Kidney tubule cell (primary cell): Measurements from ENCODE around the gene C20orf141.
A peak's percentile ranks its signal among the peaks of the same experiment; 100 is the strongest.
"Not testable (repeated sequence)": the region's sequence is repeated elsewhere in the genome, so short reads cannot be mapped to it uniquely, and the experiment has no call there.

Experiments
- DNase-seq: peaks from one replicate; pipeline ENCODE4 v3.0.0-alpha.2; 2018; ENCODE audit warnings: low spot score

Gene C20orf141

DNA sequence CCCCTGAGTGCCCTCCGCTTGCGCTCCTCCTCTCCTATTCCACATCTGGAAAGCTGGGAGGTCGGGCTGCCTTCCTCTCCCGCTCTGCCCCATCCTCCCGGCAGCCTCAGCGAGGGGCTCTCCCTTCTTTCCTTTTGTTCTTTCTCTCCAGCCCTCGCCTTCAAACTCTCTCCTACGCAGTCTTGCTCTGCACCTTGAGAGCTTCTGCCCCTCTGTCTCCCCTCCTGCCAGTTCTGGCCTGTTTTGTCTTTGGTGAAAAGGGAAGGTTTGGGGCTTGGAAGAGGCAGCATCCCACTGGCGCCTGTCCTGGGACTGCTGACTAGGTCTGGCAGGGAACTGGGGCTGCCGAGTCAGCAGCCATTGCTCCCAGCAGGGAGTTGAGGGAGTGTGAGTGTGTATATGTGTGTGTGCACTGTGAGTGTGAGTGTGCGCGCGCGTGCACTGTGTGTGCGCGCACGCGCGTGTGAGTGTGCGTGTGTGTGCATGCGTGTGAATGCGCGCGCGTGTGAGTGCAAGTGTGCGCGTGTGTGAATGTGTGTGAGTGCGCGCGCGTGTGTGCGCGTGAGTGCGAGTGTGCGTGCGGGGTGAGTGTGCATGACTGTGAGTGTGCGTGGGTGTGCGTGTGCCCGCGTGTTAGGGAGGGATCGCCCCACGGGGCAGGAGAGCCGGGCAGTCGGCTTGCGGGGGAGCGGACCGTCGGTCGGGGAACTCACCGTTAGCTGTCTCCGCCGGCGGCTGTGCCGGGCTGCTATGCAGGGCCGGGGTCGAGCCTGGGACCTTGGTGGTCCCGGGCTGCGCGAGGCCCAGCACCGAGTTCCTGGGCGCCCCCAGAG lies 14.9 kb upstream of the C20orf141 start:
- DNase-seq = no peak

DNA sequence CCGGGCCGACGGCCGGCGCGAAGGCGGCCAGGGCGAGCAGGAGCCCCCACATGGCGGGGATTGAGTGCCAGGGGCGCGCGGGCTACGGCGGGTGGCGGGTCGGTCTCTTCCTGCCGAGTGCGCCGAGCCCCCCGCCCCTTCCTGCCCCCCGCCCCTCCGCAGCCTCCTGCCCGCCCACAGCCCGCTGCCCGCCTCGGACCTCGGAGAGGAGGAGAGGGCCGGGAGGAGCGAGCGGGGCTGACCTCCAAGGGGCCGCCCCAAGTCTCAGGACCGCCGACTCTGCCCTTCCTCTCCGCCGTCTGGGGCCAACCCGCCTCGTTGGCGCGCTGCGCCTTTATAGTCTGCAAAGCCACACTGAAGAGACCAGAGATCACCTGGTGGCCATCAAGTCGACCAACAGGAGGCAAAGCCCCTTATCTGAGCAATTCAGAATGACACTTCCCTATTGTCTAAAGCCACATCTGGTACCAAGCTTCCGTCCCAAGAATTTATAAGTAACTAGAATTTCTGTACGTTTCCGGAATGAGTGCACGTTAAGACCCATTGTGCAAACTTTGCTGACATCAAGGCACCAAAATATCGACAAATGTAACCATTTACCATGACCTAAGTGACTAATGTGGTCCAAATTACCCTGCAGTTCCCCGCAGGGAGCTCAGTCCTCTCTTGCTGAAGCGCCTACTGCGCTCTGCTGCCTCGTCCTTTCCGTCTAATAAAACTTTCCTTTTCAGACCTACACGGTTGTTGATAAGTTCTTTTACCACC lies 14.1 kb upstream of the C20orf141 start, which contains the start of gene CPXM1:
CPXM1 (minus strand) TSS at position 107 of the 765 bp plus-strand sequence; CDS start at position 52, 55 bp downstream.
- peak; percentile 14 for DNase-seq

DNA sequence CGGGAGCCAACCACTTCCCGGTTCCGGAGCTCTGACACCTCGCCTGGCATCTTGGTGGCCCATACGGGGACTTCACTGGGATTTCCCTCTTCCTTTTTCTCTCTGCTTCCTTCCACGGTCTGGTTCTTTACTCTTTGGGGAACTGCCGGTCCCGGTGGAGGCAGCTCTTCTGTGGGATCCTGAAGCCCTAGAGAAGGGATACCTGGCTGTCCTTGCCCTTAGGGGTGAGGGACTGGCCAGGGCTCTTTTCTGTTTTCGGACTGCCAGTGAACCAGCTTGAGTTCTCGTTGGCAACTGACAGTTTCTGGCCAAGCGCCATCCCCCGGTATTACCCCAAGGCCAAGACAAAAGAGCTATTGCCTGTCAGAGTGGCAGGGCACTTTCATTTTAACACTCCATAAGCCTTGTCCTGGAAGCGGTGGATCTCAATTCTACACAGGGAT lies 13.5 kb upstream of the C20orf141 start:
- DNase-seq = no peak

DNA sequence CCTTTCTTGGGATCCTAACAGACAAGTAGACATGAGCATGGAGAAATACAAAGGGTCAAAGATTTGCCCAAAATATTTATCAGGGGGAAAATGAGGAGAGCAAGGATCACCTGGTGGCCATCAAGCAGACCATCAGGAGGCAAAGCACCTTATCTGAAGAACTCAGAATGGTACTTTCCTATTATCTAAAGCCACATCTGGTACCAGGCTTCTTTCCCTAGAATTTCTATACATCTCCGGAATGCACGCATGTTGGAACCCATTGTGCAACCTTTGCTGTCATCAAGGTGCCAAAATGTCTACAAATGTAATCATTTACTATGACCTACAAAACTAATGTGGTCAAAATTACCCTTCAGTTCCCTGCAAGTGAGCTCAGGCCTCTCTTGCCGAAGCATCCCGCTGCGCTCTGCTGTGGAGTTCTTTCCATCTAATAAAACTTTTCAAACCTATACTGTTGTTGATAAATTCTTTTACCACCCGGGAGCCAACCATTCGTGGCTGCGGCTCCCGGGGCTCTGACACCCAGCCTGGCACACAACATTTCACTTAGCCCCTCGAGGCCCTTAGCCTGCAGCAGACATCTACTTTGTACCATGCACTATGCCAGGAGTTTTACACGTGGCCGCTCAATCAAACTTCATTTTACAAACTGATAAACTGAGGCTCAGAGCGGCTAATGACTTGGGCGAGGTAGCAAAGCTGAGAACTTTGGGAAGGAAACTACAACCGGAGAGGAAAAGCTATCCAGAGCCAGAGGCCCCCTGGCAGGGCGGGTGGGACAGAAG lies 10.6 kb upstream of the C20orf141 start:
- no peak for DNase-seq

DNA sequence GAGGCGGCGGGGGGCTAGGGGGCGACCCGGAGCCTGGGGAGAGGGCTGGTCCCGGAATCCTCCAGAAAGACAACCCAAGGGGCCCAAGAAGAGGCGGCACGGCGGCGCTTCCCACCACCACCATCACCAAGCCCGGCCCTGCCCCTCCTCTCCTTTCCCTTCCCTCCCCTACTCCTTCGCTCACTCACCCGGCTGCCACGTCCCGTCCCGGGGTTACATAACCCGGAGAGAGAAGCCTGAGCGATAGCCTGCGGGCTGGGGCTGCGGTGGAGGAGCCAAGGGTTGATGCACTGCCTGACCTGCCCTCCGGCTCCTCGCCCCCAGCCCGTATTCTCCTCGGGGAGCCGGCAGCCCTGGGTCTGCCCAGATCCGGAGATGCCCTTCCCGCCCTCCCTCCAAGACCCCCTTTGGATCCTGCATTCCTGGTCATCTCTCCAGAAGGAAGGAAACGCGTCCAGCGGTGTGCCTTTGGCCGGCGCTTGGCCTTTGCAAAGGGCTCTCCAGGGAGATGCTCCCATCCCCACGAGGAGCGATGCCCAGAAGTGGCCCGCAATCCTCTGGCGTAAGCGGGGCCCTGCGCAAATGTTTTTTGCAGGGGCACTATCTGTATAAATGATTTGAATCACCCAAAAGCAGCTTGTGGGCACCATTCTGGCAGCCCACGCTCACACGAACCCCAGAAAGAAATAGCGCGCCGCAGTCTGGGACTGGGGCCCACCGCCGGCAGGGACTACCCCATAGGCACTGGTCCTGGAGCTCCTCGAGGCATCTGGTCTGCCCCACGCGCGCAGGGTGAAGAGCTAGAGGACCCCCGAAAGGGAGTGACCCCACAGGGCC lies 9.7 kb upstream of the C20orf141 start:
- DNase-seq = no peak

DNA sequence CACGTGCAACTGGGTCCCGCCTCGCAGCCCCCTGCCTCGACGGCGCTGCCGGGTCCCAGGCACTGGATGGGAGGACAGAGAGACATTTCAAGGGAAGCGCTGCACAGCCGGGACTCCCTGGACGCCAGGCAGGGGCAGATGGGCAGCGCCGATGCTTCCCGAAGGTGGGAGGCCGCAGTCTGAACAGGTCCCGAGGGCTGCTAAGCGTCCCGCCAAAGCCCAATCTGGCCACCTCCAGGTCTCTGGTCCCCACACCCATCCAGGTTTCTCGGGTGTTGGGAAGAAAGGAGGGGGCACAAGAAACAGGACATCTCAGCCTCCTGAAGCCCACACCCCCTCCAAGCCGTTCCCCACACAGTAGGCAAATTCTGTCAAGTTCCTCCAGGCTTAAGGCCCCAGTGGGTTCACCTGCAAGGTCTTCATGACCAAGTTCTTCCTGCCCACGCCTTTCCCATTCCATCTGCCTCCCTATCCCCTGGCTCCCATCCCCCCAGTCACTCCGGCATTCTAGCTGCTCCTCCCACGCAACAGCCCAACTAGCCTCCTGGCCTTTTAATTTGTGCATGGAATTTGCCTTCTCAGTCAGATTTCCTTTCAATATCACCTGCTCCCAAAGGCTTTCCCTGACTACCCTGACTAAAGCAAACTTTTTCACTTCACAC lies 9.0 kb upstream of the C20orf141 start:
- peak; percentile 21 for DNase-seq

DNA sequence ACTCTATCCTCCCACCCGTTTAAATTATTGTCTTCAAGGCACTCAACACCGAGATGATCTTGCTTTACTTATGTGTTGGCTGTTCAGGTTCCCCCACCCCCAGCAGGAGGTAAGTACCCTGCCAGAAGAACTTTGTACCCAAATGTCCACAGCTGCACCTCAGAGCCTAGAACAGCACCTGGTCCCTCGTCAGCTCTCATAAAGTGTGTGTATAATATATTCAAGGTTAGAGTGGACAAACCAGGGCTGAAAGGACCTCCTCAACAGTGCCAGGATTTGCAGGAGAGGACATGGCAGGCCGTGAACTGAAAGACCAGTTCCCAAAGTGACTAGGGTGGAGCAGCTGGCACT lies 8.5 kb upstream of the C20orf141 start:
- DNase-seq = no peak

DNA sequence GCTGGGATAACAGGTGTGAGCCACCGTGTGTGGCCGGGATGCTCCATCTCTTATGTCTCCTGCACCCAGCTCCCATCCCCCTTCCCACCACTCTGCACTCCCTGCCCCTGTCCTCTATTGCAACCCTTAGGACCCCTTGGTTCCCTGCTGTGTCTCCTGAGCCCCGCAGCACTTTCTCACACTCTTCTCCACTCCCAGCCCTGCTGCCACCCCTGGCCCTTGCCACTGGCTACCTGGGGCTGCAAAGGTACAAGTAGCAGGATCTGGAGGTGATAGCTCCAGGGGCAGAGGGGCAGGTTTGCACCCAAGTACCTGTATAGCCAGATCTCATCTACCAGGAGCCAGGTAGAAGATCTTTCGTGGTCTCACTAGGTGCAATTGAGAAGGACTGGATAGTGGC lies 7.8 kb upstream of the C20orf141 start:
- no peak for DNase-seq

DNA sequence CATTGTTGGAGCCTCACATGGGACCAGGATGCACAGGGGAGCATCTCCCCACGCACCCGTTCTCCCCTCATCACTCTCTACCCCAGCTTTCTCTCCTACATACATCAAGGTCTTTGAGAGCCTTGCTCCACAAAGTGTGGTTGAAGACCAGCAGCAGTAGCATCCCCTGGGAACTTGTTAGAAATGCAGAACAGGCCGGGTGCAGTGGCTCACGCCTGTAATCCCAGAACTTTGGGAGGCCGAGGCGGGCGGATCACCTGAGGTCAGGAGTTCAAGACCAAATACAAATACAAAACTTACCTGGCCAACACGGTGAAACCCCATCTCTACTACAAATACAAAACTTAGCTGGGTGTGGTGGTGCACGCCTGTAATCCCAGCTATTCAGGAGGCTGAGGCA lies 6.9 kb upstream of the C20orf141 start:
- DNase-seq = not testable (repeated sequence)

DNA sequence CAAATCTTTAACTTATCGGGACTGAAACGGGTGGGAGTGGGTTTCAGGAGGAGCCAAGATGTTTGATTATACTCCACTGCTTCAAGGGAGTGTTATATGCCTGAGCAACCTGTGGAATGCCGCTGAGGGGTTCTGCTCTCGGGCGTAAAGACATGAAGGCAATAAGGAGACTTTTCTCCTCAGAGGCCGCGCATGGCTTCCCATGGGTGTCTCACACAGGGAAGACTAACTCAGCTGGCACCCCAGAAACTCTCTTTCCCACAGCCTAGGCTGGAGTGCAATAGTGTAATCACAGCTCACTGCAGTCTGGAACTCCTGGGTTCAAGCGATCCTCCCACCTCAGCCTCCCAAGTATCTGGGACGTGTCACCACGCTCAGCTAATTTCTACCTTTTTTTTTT lies 5.1 kb upstream of the C20orf141 start:
- DNase-seq = peak; percentile 77

DNA sequence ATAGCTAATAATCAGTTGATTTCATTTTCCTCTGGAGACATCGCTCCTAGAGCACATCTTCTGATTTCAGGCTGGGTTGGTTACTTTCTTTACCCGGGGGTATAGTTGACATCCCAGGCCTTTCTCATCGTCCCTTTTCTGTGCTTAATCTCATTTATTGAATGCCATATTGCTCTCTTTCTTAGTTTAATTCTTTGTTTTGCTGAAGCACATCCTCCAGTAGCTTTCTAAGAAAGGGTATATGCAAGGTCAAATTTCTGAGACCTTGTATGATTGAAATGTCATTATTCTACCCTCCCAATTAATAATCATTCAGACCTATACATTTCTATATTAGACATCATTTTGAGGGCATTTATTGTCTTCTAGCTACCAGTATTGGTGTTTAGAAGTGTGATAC lies 2.6 kb upstream of the C20orf141 start:
- no peak for DNase-seq

DNA sequence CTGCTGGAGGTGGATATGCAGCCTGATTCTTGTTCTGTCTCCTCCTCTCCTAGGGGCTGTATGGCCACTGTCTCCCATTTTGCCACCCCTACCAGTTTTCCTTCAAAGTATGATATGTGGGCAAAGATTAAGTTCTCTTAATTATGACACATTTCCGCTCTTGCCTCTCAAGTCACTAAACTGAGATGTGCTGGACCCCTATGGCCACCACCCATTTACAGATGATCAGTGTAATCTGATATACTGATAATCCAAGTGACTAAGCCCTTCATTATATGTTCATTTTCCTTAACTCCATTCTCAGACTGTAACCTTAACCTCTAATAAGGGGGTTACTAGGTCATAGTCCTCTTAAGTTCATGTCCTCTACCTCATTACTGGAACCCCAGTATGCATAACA lies 711 bp upstream of the C20orf141 start:
- DNase-seq = no peak

DNA sequence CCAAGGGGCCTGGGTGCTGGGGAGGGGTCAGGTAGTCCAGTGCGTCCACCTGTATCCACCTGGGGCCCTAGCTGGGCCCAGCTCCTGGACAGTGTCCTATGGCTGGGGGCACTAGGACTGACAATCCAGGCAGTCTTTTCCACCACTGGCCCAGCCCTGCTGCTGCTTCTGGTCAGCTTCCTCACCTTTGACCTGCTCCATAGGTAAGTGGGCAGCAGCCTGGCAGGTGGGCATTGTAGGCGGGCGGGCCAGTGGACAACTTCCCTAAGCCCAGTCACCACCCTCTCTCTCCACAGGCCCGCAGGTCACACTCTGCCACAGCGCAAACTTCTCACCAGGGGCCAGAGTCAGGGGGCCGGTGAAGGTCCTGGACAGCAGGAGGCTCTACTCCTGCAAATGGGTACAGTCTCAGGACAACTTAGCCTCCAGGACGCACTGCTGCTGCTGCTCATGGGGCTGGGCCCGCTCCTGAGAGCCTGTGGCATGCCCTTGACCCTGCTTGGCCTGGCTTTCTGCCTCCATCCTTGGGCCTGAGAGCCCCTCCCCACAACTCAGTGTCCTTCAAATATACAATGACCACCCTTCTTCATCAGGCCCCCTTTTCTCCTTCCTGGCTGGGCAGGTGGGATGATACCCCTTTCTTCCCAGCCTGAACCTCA lies 584 bp downstream of the C20orf141 start:
- no peak for DNase-seq

DNA sequence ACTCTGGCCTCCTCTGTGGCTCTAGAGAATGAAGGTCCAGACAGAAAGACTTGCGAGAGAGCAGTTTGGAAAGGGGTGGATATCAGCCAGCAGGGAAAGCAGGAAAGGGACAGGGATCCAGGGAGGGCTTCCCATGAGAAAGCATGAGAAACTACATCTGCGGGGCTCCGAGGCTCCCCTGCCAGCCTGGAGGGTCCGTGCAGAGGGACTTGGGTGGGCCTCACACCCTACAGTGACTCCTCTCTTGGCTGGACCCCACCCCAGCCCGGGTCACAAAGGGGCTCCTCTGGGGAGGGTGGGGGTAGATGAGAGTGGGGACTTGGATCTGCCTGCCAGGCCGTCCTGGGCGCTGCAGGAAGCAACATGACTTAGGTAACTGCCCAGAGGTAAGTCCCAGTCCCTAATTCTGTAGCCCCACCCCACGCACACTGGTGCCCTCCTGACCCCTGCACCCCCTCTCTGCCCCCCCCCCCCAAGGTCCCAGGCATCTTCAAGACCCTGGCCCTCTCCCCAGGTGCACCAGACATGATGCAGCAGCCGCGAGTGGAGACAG lies 1.3 kb downstream of the C20orf141 start, which contains the start of gene TMEM239:
TMEM239 (plus strand) TSS at position 335 of the 553 bp plus-strand sequence; CDS start at position 526, 191 bp downstream.
- no peak for DNase-seq

DNA sequence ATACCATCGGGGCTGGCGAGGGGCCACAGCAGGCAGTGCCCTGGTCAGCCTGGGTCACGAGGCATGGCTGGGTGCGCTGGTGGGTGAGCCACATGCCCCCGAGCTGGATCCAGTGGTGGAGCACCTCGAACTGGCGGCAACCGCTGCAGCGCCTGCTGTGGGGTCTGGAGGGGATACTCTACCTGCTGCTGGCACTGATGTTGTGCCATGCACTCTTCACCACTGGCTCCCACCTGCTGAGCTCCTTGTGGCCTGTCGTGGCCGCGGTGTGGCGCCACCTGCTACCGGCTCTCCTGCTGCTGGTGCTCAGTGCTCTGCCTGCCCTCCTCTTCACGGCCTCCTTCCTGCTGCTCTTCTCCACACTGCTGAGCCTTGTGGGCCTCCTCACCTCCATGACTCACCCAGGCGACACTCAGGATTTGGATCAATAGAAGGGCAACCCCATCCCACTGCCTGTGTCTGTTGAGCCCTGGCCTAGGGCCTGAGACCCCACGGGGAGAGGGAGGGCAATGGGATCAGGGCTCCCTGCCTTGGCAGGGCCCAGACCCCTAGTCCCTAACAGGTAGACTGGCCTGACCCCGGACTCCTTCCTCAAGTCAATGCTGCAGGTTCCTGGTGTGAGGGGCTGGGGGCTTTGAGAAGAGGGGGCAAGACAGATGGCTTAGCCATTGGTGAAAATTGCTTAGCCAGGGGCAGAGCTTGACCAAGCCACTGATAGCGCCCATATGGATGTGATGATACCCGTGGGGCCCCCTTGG lies 2.0 kb downstream of the C20orf141 start:
- peak; percentile 31 for DNase-seq

DNA sequence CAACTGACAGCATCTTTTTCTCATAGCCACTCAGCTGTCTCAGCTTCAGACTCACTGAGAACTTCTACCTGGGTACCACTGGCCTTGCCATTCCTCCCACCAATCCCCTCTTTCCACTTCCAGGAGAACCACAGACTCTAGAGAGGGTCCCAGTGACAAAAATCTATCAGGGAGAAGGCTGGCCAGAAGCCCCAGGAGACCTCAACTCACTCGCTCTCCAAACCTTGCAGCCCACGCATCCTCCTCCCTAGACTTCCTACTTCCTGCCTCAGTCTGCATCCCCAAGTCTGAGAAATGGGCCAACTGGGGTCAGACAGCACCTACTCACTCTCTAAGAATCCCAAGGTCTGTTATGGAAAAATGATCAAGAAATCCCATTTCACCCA lies 2.5 kb downstream of the C20orf141 start:
- no peak for DNase-seq

DNA sequence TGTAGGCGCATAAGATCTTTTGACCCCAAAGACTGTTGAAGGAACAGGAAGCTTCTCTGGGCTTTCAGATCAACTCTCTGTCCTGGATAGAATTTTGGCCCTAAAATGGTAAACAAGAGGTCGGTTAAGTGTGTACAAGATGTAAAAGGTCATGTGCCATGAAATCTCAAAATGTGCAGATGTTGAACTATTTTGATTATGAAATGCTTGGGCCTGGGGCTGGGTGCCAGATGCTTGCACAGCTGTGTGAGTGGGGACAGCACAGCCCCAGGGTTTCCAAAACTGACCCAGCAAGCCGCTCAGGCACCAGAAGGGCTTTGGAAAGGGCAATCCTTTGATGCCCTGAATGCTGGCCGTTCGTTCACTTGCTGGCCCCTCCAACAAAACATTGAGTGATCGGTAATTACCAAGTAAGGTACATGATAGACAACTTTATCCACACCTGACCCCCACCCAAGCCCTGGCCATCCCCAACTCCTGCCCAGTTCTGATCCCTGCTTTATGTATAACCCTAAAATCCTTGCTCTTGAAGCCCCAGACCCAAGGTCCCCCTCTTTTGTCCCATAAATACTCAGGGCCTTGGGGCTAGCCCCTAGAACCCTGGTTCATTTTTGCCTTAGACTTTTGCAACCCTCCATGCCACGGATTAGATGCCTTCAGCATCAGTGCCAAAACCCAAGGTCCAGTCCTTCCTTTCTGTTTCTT lies 3.3 kb downstream of the C20orf141 start:
- no peak for DNase-seq

DNA sequence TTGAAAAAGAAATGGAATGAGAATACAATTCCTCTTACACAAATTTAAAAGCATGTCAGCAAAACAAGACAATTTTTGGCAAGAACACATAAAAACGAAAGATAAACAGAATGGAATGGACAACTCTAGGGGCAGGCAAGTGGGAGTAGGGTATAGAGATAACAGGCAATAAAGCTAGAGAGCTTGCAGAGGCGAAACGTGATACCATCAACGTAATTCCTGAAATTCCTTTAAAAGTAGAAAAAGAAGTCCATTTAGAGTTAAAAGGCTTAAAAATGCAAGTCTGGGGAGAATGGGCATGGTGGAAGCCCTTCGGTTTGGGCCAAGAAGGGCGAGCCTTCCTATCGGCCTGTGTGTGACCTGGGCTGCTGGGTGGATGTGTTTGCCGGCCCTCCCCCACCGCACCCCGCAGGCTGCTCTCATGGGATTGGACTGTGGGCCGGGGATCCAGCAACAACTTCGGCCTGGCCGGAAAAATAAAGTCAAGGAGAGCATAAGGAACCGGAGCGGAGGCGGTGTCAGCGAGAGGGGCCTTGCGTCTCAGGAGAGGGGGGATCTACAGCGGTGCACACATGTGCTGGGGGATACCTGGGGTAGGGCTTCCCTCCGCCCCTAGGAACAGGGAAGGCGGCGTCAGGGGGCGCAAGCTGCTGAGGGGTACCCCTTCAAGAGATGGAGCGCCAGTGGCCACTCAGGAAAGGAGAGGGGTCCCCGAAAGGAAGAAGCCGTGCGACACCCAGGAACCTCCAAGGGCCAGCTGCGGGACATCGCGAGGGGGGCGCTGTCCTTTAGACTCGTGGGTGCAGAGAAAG lies 5.5 kb downstream of the C20orf141 start:
- no peak for DNase-seq
